GM23338 (cell line): ENCODE data around the gene SLC9A3. TPM values are rescaled to one million over a fixed set of nuclear protein-coding genes. Genes with fewer than 3 reads are reported as not detected.

Experiments
- ATAC-seq: fragments of 200-7000 bp; cut with Tn5 transposase; 3 replicates; pipeline ENCODE4 v1.9.1; 2020
- DNase-seq: peaks from one replicate; pipeline ENCODE4 v3.0.0-alpha.2; 2015; ENCODE audit warnings: low spot score
- H2AFZ ChIP-seq: fragments of 200-600 bp; sonication (generic); 2 replicates; pipeline ENCODE4 v1.8.0; 2016; ENCODE audit warnings: antibody characterized with exemption, mild to moderate bottlenecking, moderate library complexity
- H3F3A ChIP-seq: fragments of 200-600 bp; sonication (generic); replicated peaks from 2 replicates; pipeline ENCODE4 v1.8.0; 2017; ENCODE audit warnings: antibody characterized with exemption, mixed run types, low read depth
- H3K27ac ChIP-seq: fragments of 200-600 bp; sonication (generic); 2 replicates; pipeline ENCODE4 v1.6.1; 2016; ENCODE audit warnings: low read depth
- H3K27me3 ChIP-seq: fragments of 200-600 bp; sonication (generic); 2 replicates; pipeline ENCODE4 v1.8.0; 2016; ENCODE audit warnings: mild to moderate bottlenecking, mixed run types, moderate library complexity; ENCODE audit not compliant: insufficient read depth
- H3K36me3 ChIP-seq: fragments of 200-600 bp; sonication (generic); 2 replicates; pipeline ENCODE4 v1.8.0; 2016; ENCODE audit warnings: mild to moderate bottlenecking; ENCODE audit not compliant: insufficient read depth
- H3K4me1 ChIP-seq: fragments of 200-600 bp; sonication (generic); 2 replicates; pipeline ENCODE4 v1.8.0; 2016; ENCODE audit warnings: mild to moderate bottlenecking, moderate library complexity; ENCODE audit not compliant: insufficient read depth
- H3K4me2 ChIP-seq: fragments of 200-600 bp; sonication (generic); 2 replicates; pipeline ENCODE4 v1.7.1; 2017; ENCODE audit warnings: mixed run types
- H3K4me3 ChIP-seq: fragments of 200-600 bp; sonication (generic); 2 replicates; pipeline ENCODE4 v1.6.1; 2016; ENCODE audit warnings: mixed run types
- H3K79me2 ChIP-seq: fragments of 200-600 bp; sonication (generic); replicated peaks from 2 replicates; pipeline ENCODE4 v1.8.0; 2017; ENCODE audit warnings: mild to moderate bottlenecking; ENCODE audit not compliant: insufficient read depth
- H3K9me2 ChIP-seq: fragments of 200-600 bp; sonication (generic); 2 replicates; pipeline ENCODE4 v1.8.0; 2017; ENCODE audit not compliant: insufficient read depth
- H4K20me1 ChIP-seq: fragments of 200-600 bp; sonication (generic); replicated peaks from 2 replicates; pipeline ENCODE4 v1.8.0; 2017; ENCODE audit warnings: mild to moderate bottlenecking; ENCODE audit not compliant: insufficient read depth
- H3K27ac Mint-ChIP-seq: 2 replicates; pipeline ENCODE4 v1.8.0; 2020; ENCODE audit warnings: inconsistent platforms, mild to moderate bottlenecking, moderate library complexity, mixed read lengths
- H3K27me3 Mint-ChIP-seq: 3 replicates; pipeline ENCODE4 v1.8.0; 2022; ENCODE audit warnings: low read depth, mild to moderate bottlenecking, moderate library complexity, mixed read lengths, inconsistent platforms; ENCODE audit not compliant: insufficient read depth, poor library complexity
- H3K36me3 Mint-ChIP-seq: 3 replicates; pipeline ENCODE4 v1.8.0; 2021; ENCODE audit warnings: low read depth, mild to moderate bottlenecking, inconsistent platforms, moderate library complexity, mixed read lengths
- H3K4me1 Mint-ChIP-seq: 3 replicates; pipeline ENCODE4 v1.8.0; 2020; ENCODE audit warnings: mild to moderate bottlenecking, inconsistent platforms, mixed read lengths
- H3K4me3 Mint-ChIP-seq: 3 replicates; pipeline ENCODE4 v1.8.0; 2021; ENCODE audit warnings: moderate library complexity, mild to moderate bottlenecking, inconsistent platforms, mixed read lengths
- H3K9me3 Mint-ChIP-seq: 3 replicates; pipeline ENCODE4 v1.8.0; 2020; ENCODE audit warnings: moderate library complexity, mild to moderate bottlenecking, inconsistent platforms, mixed read lengths
- ETS1 ChIP-seq: IDR thresholded peaks from 2 replicates; pipeline ENCODE4 v1.6.1; 2016; ENCODE audit warnings: antibody characterized with exemption
- EZH2 ChIP-seq: fragments of 200-600 bp; sonication (generic); IDR thresholded peaks from one replicate; pipeline ENCODE4 v1.8.0; 2017; ENCODE audit warnings: antibody characterized with exemption, mild to moderate bottlenecking, low read depth; ENCODE audit not compliant: unreplicated experiment
- EZH2phosphoT487 ChIP-seq: fragments of 200-600 bp; sonication (generic); IDR thresholded peaks from one replicate; pipeline ENCODE4 v1.8.1; 2018; ENCODE audit warnings: antibody characterized with exemption; ENCODE audit not compliant: unreplicated experiment
- JUNB ChIP-seq: IDR thresholded peaks from one replicate; pipeline ENCODE4 v1.6.1; 2016; ENCODE audit warnings: antibody characterized with exemption; ENCODE audit not compliant: unreplicated experiment
- NANOG ChIP-seq: IDR thresholded peaks from 2 replicates; pipeline ENCODE4 v1.6.1; 2016; ENCODE audit warnings: antibody characterized with exemption, borderline replicate concordance
- STAT1 ChIP-seq: IDR thresholded peaks from one replicate; pipeline ENCODE4 v1.6.1; 2016; ENCODE audit warnings: antibody characterized with exemption; ENCODE audit not compliant: unreplicated experiment
- ZNF114 ChIP-seq: fragments of 250-450 bp; sonication (Bioruptor Pico); IDR thresholded peaks from 2 replicates; pipeline ENCODE4 v1.5.0; 2020; ENCODE audit warnings: mild to moderate bottlenecking, moderate library complexity
- ZNF331 ChIP-seq: fragments of 250-450 bp; sonication (Bioruptor Pico); IDR thresholded peaks from 2 replicates; pipeline ENCODE4 v1.5.0; 2020; ENCODE audit warnings: low read depth, mild to moderate bottlenecking, moderate library complexity
- polyA plus RNA-seq: library from polyadenylated mRNA; unstranded; fragments of >200 nt; fragmentation: Nextera tagmentation; extraction: Ambion mirVana; gene quantifications from 2 replicates; pipeline ENCODE4 v1.2.1, GENCODE V29; 2016
- total RNA-seq: library from RNA; depleted of rRNA; stranded (reverse); fragments of >200 nt; shearing (Covaris generic); gene quantifications from 2 replicates; pipeline ENCODE4 v1.2.3, GENCODE V29; 2014
- TF ChIP-seq, protein P1 (sequence below): fragments of 250-450 bp; sonication (Bioruptor Pico); IDR thresholded peaks from 2 replicates; pipeline ENCODE4 v1.5.0; 2020; ENCODE audit warnings: mild to moderate bottlenecking, moderate library complexity

Gene SLC9A3
- total and polyA plus RNA-seq, 2 experiments from 2014 or later = 0.39 to 3.1 TPM

GRCh38 chr5:485113-485945, 38.9 kb downstream of the SLC9A3 start (continued):
- TF ChIP-seq NANOG (no peak), STAT1 (no peak)

DNA sequence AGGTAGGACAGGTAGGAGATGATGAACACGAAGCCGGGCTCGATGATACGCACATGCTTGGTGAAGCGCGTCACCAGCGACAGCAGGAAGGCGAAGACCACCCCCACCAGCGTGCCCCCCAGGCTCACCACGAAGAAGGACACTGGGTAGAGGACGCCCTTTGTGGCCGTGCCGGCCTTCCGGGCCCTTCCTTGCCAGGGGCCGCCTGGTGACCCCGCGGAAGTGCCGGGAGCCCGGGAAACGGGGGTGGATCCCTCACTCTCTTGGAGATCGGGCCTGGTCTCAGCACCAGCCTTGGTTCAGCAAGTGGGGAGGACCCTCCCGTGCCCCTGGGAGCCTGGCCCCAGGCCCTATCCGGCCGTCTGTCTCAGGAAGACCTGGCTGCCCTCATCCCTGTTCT, 39.7 kb downstream of the SLC9A3 start:
- Histone ChIP-seq H3K27ac (no peak overlapping the region), H3K36me3 (no peaks in the 10 kb centered on the region), H3K27me3 (no peaks in the 10 kb centered on the region), H2AFZ (no peak overlapping the region), H3K4me2 (no peak overlapping the region), H3F3A (no peaks in the 10 kb centered on the region), H4K20me1 (no peaks in the 10 kb centered on the region), H3K4me3 (no peak overlapping the region), H3K9me2 (no peaks in the 10 kb centered on the region), H3K4me1 (no peaks in the 10 kb centered on the region), H3K79me2 (no peaks in the 10 kb centered on the region)
- ATAC-seq (no peak), DNase-seq (no peak)
- Mint-ChIP-seq H3K9me3 (no peaks in the 10 kb centered on the region), H3K27ac (no peak overlapping the region), H3K4me1 (no peaks in the 10 kb centered on the region), H3K36me3 (no peaks in the 10 kb centered on the region), H3K4me3 (no peak overlapping the region), H3K27me3 (peaks cover 12% of the 10 kb centered on the region)
- TF ChIP-seq JUNB (no peak), STAT1 (no peak), ZNF114 (CRISPR knock-in tag) (no peak), EZH2 (no peak), EZH2phosphoT487 (no peak), ZNF331 (no peak), ETS1 (no peak)
- TF ChIP-seq, protein P1, sequence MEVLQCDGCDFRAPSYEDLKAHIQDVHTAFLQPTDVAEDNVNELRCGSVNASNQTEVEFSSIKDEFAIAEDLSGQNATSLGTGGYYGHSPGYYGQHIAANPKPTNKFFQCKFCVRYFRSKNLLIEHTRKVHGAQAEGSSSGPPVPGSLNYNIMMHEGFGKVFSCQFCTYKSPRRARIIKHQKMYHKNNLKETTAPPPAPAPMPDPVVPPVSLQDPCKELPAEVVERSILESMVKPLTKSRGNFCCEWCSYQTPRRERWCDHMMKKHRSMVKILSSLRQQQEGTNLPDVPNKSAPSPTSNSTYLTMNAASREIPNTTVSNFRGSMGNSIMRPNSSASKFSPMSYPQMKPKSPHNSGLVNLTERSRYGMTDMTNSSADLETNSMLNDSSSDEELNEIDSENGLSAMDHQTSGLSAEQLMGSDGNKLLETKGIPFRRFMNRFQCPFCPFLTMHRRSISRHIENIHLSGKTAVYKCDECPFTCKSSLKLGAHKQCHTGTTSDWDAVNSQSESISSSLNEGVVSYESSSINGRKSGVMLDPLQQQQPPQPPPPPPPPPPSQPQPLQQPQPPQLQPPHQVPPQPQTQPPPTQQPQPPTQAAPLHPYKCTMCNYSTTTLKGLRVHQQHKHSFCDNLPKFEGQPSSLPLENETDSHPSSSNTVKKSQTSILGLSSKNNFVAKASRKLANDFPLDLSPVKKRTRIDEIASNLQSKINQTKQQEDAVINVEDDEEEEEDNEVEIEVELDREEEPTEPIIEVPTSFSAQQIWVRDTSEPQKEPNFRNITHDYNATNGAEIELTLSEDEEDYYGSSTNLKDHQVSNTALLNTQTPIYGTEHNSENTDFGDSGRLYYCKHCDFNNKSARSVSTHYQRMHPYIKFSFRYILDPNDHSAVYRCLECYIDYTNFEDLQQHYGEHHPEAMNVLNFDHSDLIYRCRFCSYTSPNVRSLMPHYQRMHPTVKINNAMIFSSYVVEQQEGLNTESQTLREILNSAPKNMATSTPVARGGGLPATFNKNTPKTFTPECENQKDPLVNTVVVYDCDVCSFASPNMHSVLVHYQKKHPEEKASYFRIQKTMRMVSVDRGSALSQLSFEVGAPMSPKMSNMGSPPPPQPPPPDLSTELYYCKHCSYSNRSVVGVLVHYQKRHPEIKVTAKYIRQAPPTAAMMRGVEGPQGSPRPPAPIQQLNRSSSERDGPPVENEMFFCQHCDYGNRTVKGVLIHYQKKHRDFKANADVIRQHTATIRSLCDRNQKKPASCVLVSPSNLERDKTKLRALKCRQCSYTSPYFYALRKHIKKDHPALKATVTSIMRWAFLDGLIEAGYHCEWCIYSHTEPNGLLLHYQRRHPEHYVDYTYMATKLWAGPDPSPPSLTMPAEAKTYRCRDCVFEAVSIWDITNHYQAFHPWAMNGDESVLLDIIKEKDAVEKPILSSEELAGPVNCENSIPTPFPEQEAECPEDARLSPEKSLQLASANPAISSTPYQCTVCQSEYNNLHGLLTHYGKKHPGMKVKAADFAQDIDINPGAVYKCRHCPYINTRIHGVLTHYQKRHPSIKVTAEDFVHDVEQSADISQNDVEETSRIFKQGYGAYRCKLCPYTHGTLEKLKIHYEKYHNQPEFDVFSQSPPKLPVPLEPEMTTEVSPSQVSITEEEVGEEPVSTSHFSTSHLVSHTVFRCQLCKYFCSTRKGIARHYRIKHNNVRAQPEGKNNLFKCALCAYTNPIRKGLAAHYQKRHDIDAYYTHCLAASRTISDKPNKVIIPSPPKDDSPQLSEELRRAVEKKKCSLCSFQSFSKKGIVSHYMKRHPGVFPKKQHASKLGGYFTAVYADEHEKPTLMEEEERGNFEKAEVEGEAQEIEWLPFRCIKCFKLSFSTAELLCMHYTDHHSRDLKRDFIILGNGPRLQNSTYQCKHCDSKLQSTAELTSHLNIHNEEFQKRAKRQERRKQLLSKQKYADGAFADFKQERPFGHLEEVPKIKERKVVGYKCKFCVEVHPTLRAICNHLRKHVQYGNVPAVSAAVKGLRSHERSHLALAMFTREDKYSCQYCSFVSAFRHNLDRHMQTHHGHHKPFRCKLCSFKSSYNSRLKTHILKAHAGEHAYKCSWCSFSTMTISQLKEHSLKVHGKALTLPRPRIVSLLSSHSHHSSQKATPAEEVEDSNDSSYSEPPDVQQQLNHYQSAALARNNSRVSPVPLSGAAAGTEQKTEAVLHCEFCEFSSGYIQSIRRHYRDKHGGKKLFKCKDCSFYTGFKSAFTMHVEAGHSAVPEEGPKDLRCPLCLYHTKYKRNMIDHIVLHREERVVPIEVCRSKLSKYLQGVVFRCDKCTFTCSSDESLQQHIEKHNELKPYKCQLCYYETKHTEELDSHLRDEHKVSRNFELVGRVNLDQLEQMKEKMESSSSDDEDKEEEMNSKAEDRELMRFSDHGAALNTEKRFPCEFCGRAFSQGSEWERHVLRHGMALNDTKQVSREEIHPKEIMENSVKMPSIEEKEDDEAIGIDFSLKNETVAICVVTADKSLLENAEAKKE (CRISPR knock-in tag) = no peak
